ENCODE results near the gene CLBA1.

Gene CLBA1

DNA sequence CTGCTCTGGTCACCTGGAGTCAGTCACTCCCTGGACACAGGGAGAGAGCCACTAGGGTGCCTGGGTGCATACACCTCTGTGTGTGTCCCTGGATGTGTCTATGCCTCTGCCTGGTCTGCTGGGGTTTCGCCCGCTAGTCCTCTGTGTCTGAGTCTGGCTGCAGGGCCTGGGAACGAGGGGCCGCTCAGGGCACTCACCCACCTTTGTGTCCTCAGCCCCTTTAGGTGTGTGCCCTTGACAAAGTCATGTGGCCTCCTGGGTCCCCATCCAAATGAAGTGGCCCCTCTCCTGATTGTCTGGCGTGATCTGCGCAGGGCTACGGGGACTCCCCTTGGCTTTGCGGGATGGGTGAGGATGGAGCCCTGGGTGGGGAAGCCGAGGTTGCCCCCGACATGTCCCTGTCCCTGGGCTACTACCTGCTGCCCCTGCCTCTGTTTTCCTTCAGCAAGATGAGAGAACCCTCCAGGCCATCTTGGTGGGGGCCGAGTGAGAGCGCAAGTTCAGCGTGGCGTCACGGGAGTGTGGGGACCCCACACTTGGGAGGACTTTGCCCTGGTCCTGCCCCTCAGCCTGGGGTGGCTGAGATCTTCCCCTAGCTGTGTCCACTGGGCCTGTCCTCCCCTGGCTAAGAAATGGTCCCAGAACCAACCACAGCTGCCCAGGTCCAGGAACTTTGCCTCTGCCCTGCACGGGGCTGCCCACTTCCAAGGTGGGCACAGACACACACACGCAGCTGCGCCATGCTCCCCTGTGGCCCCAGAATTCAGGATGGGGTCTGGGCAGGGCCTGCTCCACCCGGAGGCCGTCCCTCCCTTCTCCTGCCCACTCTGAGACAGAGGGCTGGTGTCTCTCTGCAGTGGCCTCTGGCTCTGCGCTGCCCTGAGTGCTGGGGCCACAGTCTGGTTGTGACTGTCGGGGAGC is 4.7 kb upstream of the CLBA1 start:
- no peak for DNase-seq

DNA sequence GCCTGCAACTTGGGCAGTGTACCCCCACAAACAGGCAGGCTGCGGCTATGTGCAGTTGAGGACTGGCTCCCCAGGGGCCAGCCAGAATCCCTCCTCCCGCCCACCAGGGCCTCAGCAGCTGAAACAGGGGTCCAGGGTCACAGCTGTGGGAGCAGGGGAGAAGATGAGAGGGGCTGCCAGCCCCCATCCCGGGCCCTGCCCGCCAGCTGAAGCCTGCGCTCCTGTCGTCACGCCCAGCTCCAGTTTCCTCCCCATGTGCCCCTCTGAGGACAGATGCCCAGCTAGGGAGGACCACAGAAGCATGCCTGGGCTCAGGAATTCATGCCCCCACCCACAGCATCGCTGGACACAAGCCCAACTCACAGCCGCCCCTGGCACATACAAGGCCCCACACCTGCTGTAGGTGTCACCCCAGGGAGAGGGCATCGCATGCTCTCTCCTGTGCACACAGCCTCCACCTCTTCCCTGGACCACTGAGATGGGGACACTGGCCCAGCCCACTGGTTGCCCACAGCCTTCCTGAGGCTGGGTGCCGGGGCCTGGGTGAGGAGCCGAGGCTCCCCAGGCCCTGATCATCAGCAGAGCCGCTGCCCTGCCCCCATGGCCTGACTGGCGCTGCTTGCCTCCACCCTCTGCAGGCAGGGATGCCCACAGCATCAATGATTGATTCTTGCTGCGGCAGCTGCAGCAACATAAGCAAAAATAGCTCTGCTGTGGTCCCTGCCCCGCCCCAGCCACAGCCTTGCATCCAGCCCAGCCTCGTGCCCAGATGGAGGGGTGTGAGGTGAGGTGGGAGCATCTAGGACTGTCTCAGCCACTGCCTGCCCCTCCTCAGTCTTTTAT is 3.7 kb upstream of the CLBA1 start:
- DNase-seq = no peak

DNA sequence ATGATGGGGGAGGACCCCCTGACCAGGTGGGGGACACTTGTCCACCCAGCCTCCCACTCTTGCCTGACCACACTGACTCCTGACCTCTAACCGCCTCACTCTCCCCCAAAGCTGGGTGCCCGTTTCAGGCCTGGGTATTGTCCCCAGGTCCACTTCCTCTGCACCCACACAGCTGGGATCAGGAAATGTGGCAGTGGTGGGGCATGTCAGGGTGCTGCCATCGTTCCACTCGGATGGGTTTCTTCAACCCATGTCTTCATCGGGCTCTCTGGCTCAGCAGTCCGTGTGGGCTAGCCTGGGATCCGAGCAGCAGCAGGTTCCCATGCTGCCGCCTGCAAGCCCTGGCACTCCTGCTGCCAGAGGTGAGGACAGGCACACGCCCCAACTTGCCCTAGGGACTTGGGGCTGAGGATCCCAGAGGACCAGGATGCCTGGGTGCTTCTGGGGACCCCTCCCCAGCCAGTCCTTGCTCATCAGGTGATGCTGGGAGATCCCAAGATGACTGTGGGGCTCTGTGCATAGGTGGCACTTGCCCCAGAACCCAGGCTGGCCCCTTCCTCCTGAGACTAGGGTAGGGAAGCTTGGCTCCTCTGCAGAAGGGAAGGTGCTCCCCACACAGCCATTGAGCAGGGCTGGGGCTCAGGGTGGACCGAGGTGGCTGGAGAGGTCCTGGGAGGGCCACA is 2.9 kb upstream of the CLBA1 start:
- no peak for DNase-seq

DNA sequence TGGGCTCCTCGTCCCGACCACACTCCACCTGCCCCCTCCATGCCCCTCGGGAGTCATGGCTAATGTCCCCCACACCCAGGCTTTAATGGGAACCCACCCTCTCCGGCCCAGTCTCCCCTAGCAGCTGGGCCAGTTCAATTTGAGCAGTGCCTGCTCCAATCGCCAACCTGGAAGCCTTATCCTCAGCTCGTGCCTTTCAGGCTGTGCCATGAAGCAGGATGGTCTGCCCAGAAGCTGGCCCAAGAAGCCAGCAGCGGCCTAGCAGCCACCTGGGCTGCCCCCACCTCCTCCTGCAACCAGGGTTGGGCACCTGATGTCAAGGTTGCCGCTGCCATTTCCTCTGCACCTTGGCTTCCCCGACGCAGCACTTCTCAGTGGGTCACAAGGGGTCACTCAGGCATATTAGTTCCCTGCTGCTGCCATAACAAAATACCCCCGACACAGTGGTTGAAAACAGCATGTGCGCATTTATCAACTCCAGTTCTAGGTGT is 2.3 kb upstream of the CLBA1 start:
- no peak for DNase-seq

DNA sequence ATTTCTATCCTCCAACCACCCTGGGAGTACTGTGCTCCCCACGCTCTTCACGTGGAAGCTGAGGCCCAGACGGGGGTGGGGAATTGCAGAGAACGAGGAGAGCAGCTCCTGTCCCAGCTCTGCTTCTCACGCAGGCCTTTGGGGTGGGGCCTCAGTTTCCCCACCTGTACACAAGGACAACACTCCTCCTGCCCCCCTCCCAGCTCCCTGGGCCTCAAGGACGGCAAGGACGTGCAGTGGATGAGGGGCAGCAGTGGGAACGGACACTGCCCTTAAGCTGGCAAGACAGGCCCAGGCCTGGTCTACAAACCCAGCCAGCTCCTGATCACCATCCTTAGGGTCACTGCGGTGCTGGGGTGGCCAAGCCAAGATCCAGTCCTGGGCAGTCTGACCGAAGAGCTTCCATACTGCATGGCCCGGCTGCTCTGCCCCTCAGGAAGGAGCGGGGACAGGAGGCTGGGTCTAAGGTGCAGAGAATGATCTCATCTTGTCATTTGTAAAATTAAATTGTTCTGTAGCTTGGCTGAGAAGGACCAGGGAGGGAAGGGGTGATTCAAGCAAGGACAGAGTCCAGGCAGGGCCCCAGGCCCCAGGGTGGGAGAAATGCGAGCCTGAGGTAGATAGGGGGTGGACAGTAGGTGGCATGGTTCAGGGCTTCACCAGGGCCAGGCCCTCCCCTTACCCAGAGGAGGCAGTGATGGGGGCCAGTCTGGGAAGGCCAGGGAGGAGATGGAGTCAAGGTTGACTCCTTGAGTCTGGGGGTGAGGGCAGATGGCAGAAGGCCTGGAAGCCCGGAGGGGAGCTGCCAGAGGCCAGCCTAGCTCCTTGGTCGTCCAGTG is 1.3 kb upstream of the CLBA1 start:
- DNase-seq = no peak

DNA sequence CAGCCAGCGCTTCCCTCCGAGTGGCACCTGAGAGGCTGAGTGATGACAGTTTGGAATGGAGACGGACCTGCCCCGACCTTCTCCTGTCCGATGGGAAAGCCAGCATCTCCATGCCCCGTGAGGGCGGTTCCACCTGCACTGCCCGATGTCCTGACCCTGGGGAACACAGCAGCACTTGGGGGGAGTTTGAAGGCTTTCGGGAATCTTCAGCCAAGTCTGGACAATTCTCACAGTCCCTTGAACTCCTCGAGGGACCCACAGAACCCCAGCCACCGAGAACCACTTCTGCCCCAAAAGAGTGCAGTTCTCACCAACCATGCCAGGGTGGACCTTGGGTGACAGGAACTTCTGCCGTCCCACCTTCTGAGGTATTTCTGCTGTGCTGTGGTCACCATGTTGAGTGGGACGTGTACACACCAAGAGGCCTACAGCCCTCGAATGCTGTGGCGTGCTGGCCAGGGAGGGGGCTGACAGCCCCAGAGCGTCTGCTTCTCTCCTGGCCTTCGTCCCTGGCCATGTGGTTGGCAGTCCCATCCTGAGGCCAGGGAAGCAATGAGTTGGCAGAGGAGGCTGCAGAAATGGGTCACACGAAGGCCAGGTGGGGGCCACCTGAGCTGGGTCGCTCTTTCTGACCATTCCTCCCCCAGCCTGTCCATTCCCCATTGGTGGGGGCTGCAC is 1.0 kb downstream of the CLBA1 start:
- DNase-seq = no peak

DNA sequence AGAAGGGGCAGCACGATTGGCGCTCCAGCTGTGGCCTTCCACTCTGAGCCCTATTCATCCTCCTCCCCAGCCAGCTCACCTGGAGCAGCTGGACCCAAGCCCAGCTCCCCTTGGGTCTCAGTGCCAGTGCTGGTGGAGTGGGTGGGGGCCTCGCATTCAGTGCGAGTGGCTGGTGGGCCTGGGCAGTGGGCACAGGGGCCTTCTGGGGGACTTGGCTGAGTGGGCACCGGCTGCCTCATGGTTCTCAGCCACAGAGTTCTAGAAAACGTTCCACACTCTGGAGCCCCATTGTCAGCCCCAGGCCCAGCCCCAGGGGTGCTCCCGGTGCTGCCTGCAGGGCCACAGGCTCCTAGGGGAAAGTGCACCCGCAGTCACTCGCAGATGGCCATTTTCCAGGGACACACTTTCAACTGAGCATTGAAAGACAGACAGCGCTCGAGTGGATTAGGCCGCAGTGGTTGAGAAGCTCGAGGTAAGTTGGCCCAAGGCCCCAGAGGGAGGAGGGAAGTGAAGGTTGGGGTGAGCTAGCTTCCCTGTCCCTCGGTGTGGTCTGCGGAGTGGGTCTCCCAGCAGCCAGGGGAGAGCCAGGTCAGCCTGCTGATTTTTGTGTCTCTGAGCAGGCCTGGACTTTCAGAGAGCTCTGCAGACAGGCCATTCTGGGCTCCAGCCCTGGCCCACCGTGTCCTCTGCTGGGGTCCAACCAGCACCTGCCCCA is 3.8 kb downstream of the CLBA1 start:
- DNase-seq = no peak

DNA sequence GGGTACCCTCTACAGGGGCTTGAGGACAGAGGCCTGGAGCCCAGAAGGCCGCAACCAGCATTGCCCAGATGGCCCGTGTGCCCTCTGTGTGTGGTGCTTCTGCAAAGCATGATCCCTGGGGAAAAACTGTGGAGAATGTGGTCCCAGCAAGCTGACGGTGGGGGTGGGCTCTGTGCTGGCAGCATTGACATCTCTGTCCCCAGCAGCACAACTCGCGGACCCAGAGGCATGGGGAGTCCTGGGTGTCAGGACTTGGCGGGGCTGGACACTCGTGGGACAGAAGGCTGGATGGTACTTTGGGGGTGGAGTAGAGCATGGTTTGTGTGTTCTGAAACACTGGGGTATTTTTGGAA is 4.3 kb downstream of the CLBA1 start:
- DNase-seq = no peak

DNA sequence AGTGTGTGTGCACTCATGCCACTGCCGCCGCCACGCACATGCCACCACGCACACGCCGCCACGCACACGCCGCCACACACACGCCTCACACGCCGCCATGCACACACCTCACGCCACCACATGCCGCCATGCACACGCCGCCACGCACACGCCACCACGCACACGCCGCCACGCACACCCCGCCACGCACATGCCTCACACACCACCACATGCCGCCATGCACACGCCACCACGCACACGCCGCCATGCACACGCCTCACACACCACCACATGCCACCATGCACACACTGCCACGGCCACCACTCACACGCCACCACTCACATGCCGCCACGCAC is 6.3 kb downstream of the CLBA1 start:
- no peak for DNase-seq

DNA sequence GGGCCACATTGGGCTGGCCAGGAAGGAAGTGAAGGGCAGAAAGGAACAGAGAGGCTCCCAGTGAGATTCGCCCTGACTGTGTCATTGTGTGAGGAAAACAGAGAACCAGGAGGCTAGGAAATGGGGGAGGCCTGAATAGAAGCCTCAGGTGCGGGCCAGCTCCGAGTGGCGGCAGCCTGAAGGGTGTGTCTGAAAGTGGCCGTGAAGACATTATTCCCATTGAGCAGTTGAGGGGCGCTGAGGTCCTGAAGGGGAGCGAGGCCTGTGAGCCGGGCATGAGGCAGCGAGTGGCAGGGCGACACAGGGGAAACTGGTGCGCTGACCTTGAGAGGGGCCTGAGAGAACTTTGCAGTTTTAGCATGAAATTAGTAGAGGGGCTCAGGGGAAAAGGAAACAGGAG is 6.9 kb downstream of the CLBA1 start:
- no peak for DNase-seq

DNA sequence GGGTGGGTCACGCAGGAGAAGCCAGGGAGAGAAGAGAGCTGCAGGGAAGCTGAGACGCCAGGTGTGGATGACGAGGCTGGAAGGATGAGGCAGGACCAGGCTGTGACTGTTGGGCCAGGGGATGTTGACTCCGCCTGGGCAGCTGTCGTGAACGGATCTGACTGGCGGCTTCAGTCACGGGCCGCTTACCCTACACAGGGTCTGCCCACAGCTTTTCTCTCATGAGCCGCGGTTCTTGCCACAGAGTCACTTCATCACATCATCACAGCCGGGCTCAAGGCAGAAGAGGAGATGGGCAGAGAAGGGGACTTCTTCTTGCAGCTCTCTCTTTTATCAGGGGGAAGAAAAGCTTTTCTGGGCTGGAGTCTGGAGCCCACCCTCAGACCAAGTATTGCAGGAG is 7.7 kb downstream of the CLBA1 start:
- DNase-seq = no peak

DNA sequence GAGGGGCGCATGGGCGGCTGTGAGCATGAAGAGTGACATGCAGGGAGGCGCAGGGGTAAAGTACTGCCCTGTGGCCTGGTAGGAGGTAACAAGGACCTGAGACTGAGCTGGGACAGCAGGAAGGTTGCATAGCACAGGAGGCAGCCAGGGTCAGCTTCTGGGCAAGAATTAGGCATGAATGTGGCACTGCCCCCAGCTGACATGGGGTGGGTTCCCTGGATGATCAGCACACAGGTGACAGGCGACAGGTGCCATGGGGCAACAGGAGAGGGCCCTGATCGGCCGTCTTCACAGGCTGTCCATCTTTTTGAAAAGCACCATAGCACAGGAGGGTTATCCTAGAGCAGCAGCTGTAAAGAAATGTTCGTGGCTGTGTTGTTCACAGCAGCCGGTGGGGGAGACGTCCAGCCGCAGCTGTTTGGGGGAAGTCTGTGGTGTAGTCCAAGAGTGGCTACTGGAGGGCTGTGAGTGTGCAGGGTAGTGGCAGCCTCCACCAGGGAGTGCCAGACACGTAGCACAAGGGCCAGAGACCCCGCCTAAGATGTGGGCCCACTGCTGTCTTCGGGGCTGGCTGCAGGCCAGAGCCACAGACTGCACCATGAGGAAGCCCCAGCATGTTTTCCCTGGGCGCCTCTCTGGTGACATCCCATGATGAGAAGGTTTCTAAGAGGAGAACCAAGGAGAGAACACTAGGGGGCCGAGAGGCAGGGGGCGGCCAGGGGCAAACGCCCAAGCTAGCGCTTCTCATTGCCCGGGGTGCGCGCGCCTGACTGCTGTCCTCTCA is 8.4 kb downstream of the CLBA1 start:
- no peak for DNase-seq

DNA sequence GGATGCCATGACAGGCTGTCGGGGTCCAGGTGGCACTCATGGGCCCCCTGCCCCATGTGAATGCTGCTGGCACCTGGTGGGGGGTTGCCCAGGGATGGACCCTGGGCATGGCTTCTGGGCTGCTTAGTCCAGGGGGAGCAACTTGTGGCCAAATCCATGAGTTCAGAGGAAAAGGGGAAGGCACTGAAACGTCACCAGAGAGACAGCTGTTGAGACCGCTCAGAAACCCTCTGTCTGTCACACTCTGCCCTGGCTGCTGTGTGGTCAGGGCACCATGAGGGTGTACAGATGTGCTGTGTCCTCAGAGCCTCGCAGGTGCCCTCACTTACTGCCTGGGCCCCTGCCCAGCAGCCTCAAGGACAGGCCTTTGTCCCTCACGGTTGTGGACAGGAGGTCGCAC is 9.4 kb downstream of the CLBA1 start:
- DNase-seq = no peak

DNA sequence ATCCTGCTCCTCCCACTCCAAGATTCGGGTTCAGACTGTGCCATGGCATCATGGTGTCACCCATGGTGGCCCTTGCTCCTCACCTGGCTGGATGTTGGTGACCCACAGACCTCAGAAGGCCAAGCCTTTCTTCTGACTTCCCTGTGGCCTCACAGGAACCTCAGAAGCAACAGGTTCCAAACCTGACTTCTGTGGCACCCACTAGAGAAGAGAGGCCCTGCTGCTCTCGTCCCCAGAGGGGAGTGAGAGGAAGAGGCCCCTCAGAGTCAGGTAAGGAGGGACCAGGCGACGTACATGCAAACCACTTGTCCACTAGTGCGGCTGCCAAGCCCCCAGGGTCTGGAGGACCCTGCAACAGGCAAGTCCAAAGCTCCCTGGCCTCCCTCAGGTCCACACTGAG is 10.4 kb downstream of the CLBA1 start:
- no peak for DNase-seq

DNA sequence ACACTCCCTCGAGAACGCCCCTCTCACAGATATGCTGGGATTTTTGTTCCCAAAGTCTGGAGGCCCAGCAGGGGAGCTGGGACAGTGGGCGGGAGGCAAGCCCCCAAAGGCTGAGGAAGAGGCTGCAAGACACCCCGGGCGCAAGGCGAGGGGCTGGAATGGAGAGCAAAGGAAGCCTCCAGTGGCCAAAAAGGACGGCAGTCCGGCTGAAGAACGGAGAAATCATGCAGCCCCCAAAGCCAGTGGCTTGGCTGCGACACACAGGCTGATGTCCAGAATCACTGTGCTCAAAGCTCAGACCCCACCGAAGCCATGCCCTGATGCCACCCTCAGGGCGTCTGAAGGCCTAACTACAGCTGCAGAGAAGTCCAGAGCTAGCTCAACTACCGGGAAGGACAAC is 10.9 kb downstream of the CLBA1 start:
- DNase-seq = no peak

DNA sequence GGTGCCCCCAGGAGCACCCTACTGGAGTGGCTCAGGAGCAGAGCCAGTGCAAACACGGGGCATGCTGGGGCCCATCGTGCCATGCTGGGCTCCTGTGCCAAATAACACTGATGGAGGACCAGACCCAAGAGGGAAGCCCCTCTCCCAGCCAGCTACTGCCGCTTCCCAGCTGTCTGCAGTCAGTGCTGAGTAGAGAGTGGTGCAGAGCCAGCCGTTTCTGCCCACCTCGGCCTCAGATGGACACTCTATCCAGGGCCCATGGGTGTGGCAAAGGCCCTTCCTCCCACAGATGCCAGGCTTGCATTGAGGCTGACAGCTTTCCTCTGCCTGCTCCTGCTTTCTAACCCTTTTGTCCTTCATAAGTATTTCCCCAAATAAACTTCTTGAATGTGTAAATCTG is 13.2 kb downstream of the CLBA1 start:
- no peak for DNase-seq

DNA sequence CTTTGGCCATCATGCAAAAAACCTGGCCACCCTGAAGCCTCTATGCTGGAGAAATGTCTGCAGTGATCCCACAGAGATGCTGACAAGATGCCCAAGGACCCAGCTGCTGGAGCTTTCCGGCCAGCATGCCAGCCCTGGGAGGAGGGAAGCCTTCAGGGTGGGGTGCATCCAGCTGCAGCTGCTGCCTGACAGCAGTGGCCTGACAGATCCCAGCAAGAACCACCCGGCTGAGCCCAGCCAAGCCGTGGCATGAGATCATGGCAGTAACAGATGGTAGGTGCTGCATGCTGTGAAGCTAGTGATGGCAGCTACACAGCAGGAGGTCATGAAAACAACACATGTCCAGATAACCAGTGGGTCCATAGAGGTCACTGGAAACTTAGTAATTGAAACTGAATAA is 13.8 kb downstream of the CLBA1 start:
- no peak for DNase-seq

DNA sequence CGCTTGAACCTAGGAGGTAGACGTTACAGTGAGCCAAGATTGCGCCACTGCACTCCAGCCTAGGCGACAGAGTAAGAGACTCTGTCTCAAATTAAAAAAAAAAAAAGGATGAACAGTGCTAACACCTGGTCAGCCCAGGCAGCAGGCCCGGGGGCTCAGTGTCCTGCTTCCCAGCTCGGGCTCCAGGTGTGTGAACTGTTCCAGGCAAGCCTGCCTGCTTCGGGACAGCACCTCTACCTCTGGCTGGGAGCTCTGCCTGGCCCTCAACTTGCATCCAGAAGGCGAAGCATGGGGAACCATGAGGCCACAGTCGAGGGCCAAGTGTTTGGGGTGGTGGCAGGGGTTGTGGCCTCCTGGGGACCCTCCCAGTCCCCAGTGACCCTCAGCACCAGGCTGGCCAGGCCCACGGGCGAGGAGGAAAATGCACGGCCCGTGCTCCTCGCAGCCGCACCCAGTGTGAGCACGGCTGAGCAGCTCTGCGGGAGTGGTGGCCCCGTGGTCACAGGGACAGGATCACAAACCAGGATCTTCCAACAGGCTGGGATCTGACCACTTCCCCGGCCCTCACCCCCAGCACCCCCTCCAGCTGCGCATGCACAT is 19.8 kb downstream of the CLBA1 start:
- DNase-seq = no peak

DNA sequence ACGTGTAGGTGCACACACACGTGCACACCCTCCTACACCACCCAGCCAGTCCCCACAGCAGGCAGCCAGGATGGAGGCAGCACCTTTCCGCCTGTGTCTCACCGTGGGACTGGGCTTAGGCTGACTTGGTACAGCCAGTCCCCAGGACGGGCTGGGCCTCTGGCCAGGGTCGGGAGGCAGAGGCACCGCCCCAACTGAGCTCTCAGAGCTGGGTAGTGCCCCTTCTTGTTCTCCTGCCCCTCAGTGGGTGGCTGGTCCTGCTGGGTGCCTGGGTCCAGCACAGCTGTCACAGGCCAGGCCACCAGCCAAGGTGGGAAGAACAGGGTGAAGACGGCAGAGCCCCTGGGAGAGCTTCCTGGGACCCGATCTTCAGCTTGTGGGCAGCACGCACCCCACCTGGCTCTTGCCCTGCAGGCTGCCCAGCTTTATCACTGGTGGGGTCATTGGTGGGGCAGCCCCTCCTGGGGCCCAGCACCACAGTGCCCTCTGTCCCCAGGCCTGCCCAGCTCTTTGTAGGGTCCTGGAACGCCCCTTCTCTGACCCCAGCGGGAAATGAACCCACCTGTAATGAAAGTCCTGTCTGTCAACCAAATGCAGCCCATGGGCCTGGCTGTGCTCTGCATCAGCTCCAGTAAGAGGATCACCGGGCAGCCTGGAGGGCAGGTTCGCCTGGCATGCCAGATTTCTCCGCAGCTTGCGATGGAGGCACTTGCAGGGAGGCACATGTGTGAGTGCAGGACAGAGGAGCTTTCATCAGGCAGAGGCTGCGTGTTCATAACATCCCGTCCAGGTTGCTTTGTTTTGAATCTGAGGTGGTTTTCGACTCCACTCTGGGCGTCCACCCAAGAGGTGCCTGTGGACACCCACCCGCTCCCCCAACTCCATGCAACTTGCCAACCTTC is 20.6 kb downstream of the CLBA1 start:
- DNase-seq = no peak

Measured in cerebellar nuclear complex (tissue), 1 donor.